ENCODE measurements around the gene GSTM3. TPM values are rescaled to one million over a fixed set of nuclear protein-coding genes. Genes with fewer than 3 reads are reported as not detected.
"Not testable (repeated sequence)": the region's sequence is repeated elsewhere in the genome, so short reads cannot be mapped to it uniquely, and the experiment has no call there.

GSTM3 gene
- total RNA-seq, 1 donor from 2014 or later, result 40.6 TPM

- DNase-seq (ENCODE audit: low spot score), result not testable (repeated sequence)
Measured at GRCh38 chr1:109697861-109698260, 43.0 kb downstream of the GSTM3 start.

GRCh38 chr1:109697066-109697465 lies 43.8 kb downstream of the GSTM3 start:
- DNase-seq (ENCODE audit: low spot score), result no peak

GRCh38 chr1:109695138-109695537 lies 45.7 kb downstream of the GSTM3 start:
- not testable (repeated sequence) for DNase-seq (ENCODE audit: low spot score)

- DNase-seq (ENCODE audit: low spot score), result not testable (repeated sequence)
Measured at GRCh38 chr1:109694400-109694799, 46.4 kb downstream of the GSTM3 start.

GRCh38 chr1:109691759-109692158 lies 49.1 kb downstream of the GSTM3 start:
- DNase-seq (ENCODE audit: low spot score), result no peak

- DNase-seq (ENCODE audit: low spot score), result no peak
Measured at GRCh38 chr1:109689844-109690405, 50.9 kb downstream of the GSTM3 start.

GRCh38 chr1:109687641-109688499 lies 53.0 kb downstream of the GSTM3 start, which contains the start of gene GSTM1:
Gene GSTM1, plus strand, starts transcription at chr1:109687817. Its CDS starts 57 bp downstream, at chr1:109687874.
- DNase-seq (ENCODE audit: low spot score), result no peak

- DNase-seq (ENCODE audit: low spot score), result not testable (repeated sequence)
Measured at GRCh38 chr1:109687109-109687508, 53.7 kb downstream of the GSTM3 start.

GRCh38 chr1:109685890-109686289 lies 54.9 kb downstream of the GSTM3 start:
- DNase-seq (ENCODE audit: low spot score), result not testable (repeated sequence)

- not testable (repeated sequence) for DNase-seq (ENCODE audit: low spot score)
Measured at GRCh38 chr1:109685399-109685798, 55.4 kb downstream of the GSTM3 start.

GRCh38 chr1:109684777-109685176 lies 56.1 kb downstream of the GSTM3 start:
- not testable (repeated sequence) for DNase-seq (ENCODE audit: low spot score)

Other genes with a start within 250 kb of the GSTM3 start
- 18.5 TPM for gene CYB561D1, start 246.9 kb downstream of the GSTM3 start, total RNA-seq
- gene AMIGO1, start 231.3 kb downstream of the GSTM3 start, total RNA-seq, result 15.6 TPM
- 0.29 TPM for gene GPR61, start 201.2 kb downstream of the GSTM3 start, total RNA-seq
- 6.7 TPM for gene GNAI3, start 192.4 kb downstream of the GSTM3 start, total RNA-seq
- gene GNAT2, start 121.4 kb downstream of the GSTM3 start, total RNA-seq, result not detected
- gene AMPD2, start 121.2 kb downstream of the GSTM3 start, total RNA-seq, result 171 TPM
- gene GSTM4, start 84.9 kb downstream of the GSTM3 start, total RNA-seq, result 44.1 TPM
- gene GSTM2, start 73.0 kb downstream of the GSTM3 start, total RNA-seq, result 69.9 TPM
- gene GSTM1, start 53.2 kb downstream of the GSTM3 start, total RNA-seq, result 0.40 TPM
- gene GSTM5, start 28.8 kb downstream of the GSTM3 start, total RNA-seq, result 32.8 TPM
- gene EPS8L3, start 22.9 kb upstream of the GSTM3 start, total RNA-seq, result 459 TPM
- gene CSF1, start 169.8 kb upstream of the GSTM3 start, total RNA-seq, result 184 TPM
- 166 TPM for gene AHCYL1, start 243.7 kb upstream of the GSTM3 start, total RNA-seq